Peyer's patch (tissue), 4 donors: ENCODE data around the gene RFPL2.

Experiments
- CTCF ChIP-seq, 6 experiments: fragments of 450-650 bp in 4 of 6; fragments of 200-600 bp in 2 of 6; sonication (generic) in 1 of 6; IDR thresholded peaks; one replicate each; pipeline ENCODE4 v1.5.1; 2017 to 2019; ENCODE audit warnings: antibody characterized with exemption in 6 of 6, mild to moderate bottlenecking in 3 of 6, moderate library complexity in 1 of 6
- POLR2A ChIP-seq, 2 donors: fragments of 450-650 bp; IDR thresholded peaks; one replicate each; pipeline ENCODE4 v1.5.1; 2017; ENCODE audit warnings: antibody characterized with exemption in 2 of 2, mild to moderate bottlenecking in 2 of 2, moderate library complexity in 2 of 2

GRCh38 chr22:32249231-32249630 is 44.4 kb upstream of the RFPL2 start:
- no peak for TF ChIP-seq CTCF (IDR thresholded peaks at IDR 0.05)
- TF ChIP-seq POLR2A (IDR thresholded peaks at IDR 0.05), result no peak
